BE2C (cell line): ENCODE results near the gene NRXN3.

ENCODE experiments used
- DNase-seq: peaks from one replicate; pipeline ENCODE4 v3.0.0-alpha.2; 2020
- H3K27me3 ChIP-seq: fragments of 250-450 bp; sonication (Bioruptor Pico); 2 replicates; pipeline ENCODE4 v1.5.1; 2020; ENCODE audit warnings: mild to moderate bottlenecking
- H3K36me3 ChIP-seq: fragments of 250-450 bp; sonication (Bioruptor Pico); 2 replicates; pipeline ENCODE4 v1.5.1; 2020; ENCODE audit warnings: mild to moderate bottlenecking
- H3K4me1 ChIP-seq: fragments of 250-450 bp; sonication (Bioruptor Pico); 2 replicates; pipeline ENCODE4 v1.5.1; 2020
- H3K4me3 ChIP-seq: 2 replicates; pipeline ENCODE4 v1.5.1; 2011; ENCODE audit warnings: low read depth, low read length
- H3K9me3 ChIP-seq: fragments of 250-450 bp; sonication (Bioruptor Pico); 2 replicates; pipeline ENCODE4 v1.5.1; 2020
- CTCF ChIP-seq: IDR thresholded peaks from 2 replicates; pipeline ENCODE4 v1.5.1; 2012; ENCODE audit warnings: mild to moderate bottlenecking, low read depth, low read length

NRXN3 gene

DNA sequence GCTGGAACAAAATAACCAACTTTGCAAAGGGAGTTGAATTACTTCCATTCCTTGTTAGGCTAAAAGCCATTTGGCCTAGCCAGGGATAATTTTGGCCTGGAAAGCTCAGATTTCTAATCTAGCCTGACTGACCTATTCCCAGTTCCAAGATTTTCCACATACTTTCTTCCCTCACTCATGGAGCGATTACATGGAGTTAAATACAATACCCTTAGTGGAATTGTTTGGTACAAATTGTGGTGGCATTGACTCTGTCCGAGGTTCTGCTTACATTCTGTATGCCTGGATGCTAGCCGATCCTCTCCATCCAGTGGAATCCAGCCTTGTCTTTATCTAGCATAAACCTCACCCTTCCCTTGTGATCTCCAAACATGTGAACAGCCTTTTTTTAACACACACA, 1076.0 kb downstream of the NRXN3 start:
- no peak for TF ChIP-seq CTCF
- Histone ChIP-seq H3K9me3 (no peaks in the 10 kb centered on the region), H3K27me3 (no peaks in the 10 kb centered on the region), H3K4me3 (no peak overlapping the region), H3K4me1 (no peaks in the 10 kb centered on the region), H3K36me3 (no peaks in the 10 kb centered on the region)
- DNase-seq = no peak

GRCh38 chr14:79248126-79248525, 1078.0 kb downstream of the NRXN3 start:
- DNase-seq = no peak
- Histone ChIP-seq H3K4me1 (no peaks in the 10 kb centered on the region), H3K27me3 (no peaks in the 10 kb centered on the region), H3K36me3 (no peaks in the 10 kb centered on the region), H3K9me3 (no peaks in the 10 kb centered on the region), H3K4me3 (no peak overlapping the region)
- no peak for TF ChIP-seq CTCF

DNA sequence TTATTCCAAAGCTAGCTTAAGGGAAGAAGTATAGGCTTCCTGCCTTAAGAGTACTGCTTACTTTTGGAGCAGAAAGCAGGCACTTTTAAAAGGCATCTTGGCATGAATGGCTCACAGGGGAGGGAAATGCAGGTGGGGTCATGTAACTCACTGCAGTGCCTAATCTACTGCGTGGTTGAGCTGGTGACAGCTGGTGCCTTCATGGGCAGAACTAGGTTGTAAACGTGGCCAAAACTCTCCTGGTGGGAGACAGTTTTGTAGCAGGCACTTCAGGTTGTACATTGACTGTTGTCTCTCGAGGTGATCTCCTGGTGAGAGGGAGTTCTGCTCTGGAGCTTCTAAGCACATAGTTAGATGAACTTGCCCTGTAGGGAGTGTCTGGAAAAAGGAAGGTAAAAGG, 1078.6 kb downstream of the NRXN3 start:
- no peaks in the 10 kb centered on the region for H3K36me3 ChIP-seq
- H3K4me1 ChIP-seq = no peaks in the 10 kb centered on the region
- TF ChIP-seq CTCF = no peak
- DNase-seq = no peak
- no peaks in the 10 kb centered on the region for H3K9me3 ChIP-seq
- no peaks in the 10 kb centered on the region for H3K27me3 ChIP-seq
- no peak overlapping the region for H3K4me3 ChIP-seq

GRCh38 chr14:79251278-79251677, 1081.1 kb downstream of the NRXN3 start:
- TF ChIP-seq CTCF = no peak
- Histone ChIP-seq H3K9me3 (no peaks in the 10 kb centered on the region), H3K4me1 (no peaks in the 10 kb centered on the region), H3K36me3 (no peaks in the 10 kb centered on the region), H3K27me3 (no peaks in the 10 kb centered on the region), H3K4me3 (no peak overlapping the region)
- DNase-seq = no peak

DNA sequence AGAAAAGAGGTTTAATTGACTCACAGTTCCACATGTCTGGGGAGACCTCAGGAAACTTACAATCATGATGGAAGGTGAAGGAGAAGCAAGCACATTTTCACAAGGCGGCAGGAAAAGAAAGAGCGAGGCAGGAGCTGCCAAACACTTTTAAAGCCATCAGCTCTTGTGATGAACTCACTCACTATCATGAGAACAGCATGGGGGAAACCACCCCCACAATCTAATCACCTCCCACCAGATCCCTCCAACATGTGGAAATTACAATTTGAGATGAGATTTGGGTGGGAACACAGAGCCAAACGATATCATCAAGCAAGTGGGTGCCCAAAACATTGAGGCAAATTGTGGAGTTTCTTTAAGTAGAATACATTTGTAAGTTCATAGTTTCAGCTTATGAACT, 1083.4 kb downstream of the NRXN3 start:
- Histone ChIP-seq H3K36me3 (no peaks in the 10 kb centered on the region), H3K9me3 (no peaks in the 10 kb centered on the region), H3K27me3 (no peaks in the 10 kb centered on the region), H3K4me3 (no peak overlapping the region), H3K4me1 (no peaks in the 10 kb centered on the region)
- no peak for TF ChIP-seq CTCF
- DNase-seq = no peak

DNA sequence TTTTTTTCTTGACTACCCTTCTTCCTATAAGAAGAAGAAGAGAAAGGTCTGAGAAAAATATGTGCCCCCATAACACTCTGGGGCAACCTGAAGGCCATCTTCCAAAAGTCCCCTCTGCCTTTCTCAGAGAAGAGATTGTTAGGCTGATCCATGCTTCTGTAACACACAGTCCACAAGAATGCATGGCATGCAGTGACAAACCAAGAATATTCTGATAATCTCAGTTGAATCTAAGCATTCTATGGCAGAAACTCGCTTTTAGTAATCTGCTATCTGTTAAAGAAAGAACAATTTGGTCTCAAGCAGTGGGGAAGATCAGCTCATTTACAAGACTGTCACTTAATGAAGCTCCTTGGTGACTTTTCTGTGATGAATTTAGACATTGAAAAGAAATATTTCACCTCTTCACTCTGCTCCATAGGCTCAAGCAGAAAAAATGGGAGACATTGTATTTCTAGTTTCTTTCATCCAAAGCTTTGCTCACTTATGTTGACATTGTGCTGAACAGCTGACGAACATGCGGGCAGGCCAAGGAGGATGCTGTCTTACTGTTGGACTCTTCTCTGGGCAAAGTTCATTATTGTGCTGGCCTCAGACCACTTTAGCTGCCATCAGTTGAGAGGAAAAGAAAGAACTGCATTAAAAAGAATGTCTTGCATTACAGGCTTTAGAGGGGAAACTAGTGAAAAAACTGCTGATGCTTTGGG, 1084.0 kb downstream of the NRXN3 start:
- Histone ChIP-seq H3K4me3 (no peak overlapping the region), H3K27me3 (no peaks in the 10 kb centered on the region), H3K36me3 (no peaks in the 10 kb centered on the region), H3K4me1 (no peaks in the 10 kb centered on the region), H3K9me3 (no peaks in the 10 kb centered on the region)
- TF ChIP-seq CTCF = no peak
- DNase-seq = no peak
